IPS DF 19.7 (cell line): ENCODE data around the gene GRM7.

Source experiments
- DNase-seq: peaks from one replicate; pipeline ENCODE4 v3.0.0-alpha.2; 2013; ENCODE audit warnings: low read depth, low spot score

The GRM7 gene

GRCh38 chr3:7146529-7146928 is 285.6 kb downstream of the GRM7 start:
- DNase-seq = no peak

GRCh38 chr3:7158516-7158915 is 297.6 kb downstream of the GRM7 start:
- DNase-seq = no peak

GRCh38 chr3:7160689-7161088 is 299.8 kb downstream of the GRM7 start:
- no peak for DNase-seq

- no peak for DNase-seq
Observed at GRCh38 chr3:7166460-7166859, 305.5 kb downstream of the GRM7 start.

GRCh38 chr3:7171493-7171892 is 310.6 kb downstream of the GRM7 start:
- no peak for DNase-seq

- no peak for DNase-seq
Observed at GRCh38 chr3:7172996-7173395, 312.1 kb downstream of the GRM7 start.

GRCh38 chr3:7188551-7188950 is 327.6 kb downstream of the GRM7 start:
- no peak for DNase-seq

GRCh38 chr3:7190095-7190494 is 329.2 kb downstream of the GRM7 start:
- no peak for DNase-seq

- no peak for DNase-seq
Observed at GRCh38 chr3:7193269-7193668, 332.4 kb downstream of the GRM7 start.

GRCh38 chr3:7194071-7194835 is 333.3 kb downstream of the GRM7 start:
- no peak for DNase-seq

GRCh38 chr3:7195934-7196333 is 335.0 kb downstream of the GRM7 start:
- no peak for DNase-seq

GRCh38 chr3:7201784-7202183 is 340.9 kb downstream of the GRM7 start:
- no peak for DNase-seq

GRCh38 chr3:7203969-7204847 is 343.3 kb downstream of the GRM7 start:
- no peak for DNase-seq

- DNase-seq = no peak
Observed at GRCh38 chr3:7204848-7205156, 343.9 kb downstream of the GRM7 start.

- no peak for DNase-seq
Observed at GRCh38 chr3:7205535-7205934, 344.6 kb downstream of the GRM7 start.

- no peak for DNase-seq
Observed at GRCh38 chr3:7205962-7206361, 345.0 kb downstream of the GRM7 start.

GRCh38 chr3:7207125-7207524 is 346.2 kb downstream of the GRM7 start:
- no peak for DNase-seq

- no peak for DNase-seq
Observed at GRCh38 chr3:7207928-7208327, 347.0 kb downstream of the GRM7 start.

- no peak for DNase-seq
Observed at GRCh38 chr3:7209098-7209497, 348.2 kb downstream of the GRM7 start.

- no peak for DNase-seq
Observed at GRCh38 chr3:7211740-7212139, 350.8 kb downstream of the GRM7 start.

GRCh38 chr3:7215706-7216105 is 354.8 kb downstream of the GRM7 start:
- DNase-seq = no peak

GRCh38 chr3:7226393-7226792 is 365.5 kb downstream of the GRM7 start:
- no peak for DNase-seq
